B cell (primary cell): ENCODE measurements around the gene LASP1. TPM values are rescaled to one million over a fixed set of nuclear protein-coding genes. Genes with fewer than 3 reads are reported as not detected.

Experiments used
- ATAC-seq: fragments of 200-7000 bp; cut with Tn5 transposase; one replicate; pipeline ENCODE4 v1.10.0; 2021; ENCODE audit warnings: low read depth, mild to moderate bottlenecking, moderate number of reproducible peaks, moderate library complexity
- CTCF ChIA-PET: fragments of 350-600 bp; sonication (Branson Sonifier 250); formaldehyde crosslinking; loops from one replicate; lab custom pipeline; 2021; ENCODE audit warnings: antibody characterized with exemption, inconsistent platforms; lab: Charles Lee
- POLR2A ChIA-PET: fragments of 350-600 bp; sonication (Branson Sonifier 250); formaldehyde crosslinking; loops from one replicate; lab custom pipeline; 2021; ENCODE audit warnings: antibody characterized with exemption; lab: Charles Lee
- DNase-seq: peaks from one replicate; pipeline ENCODE4 v3.0.0; 2013
- H2AFZ ChIP-seq: 2 replicates; pipeline ENCODE4 v1.6.1; 2012; ENCODE audit warnings: mild to moderate bottlenecking, low read depth, low read length; ENCODE audit not compliant: insufficient read depth, poor library complexity, severe bottlenecking
- H3K27ac ChIP-seq, 2 donors: 1 replicate in 1 of 2; 2 replicates in 1 of 2; pipeline ENCODE4 v1.5.1; 2012 to 2013; ENCODE audit warnings: low read length in 2 of 2, mild to moderate bottlenecking in 2 of 2, moderate library complexity in 1 of 2
- H3K27me3 ChIP-seq, 4 experiments: fragments of 200-600 bp in 1 of 4; sonication (generic) in 1 of 4; replicated peaks in 1 of 4; 1 replicate in 2 of 4; 2 replicates in 2 of 4; pipeline versions ENCODE4 v1.6.1 to v1.7.0; 2013 to 2016; ENCODE audit warnings: low read length in 3 of 4, mild to moderate bottlenecking in 2 of 4, mixed read lengths in 1 of 4, moderate library complexity in 1 of 4; ENCODE audit not compliant: insufficient read depth in 4 of 4, control insufficient read depth in 3 of 4; ENCODE audit errors: control extremely low read depth in 1 of 4
- H3K36me3 ChIP-seq, 2 experiments: replicated peaks in 1 of 2; 1 replicate in 1 of 2; 2 replicates in 1 of 2; pipeline versions ENCODE4 v1.6.1 to v1.7.1; 2013; ENCODE audit warnings: low read length in 1 of 2; ENCODE audit not compliant: insufficient read depth in 2 of 2, control insufficient read depth in 1 of 2; ENCODE audit errors: control extremely low read depth in 1 of 2, extremely low read depth in 1 of 2
- H3K4me1 ChIP-seq, 2 donors: fragments of 200-600 bp in 1 of 2; sonication (generic) in 1 of 2; 1 replicate in 1 of 2; 2 replicates in 1 of 2; pipeline versions ENCODE4 v1.5.1 to v1.6.1; 2013 to 2017; ENCODE audit warnings: low read length in 2 of 2; ENCODE audit not compliant: control insufficient read depth in 2 of 2, insufficient read depth in 2 of 2
- H3K4me2 ChIP-seq: replicated peaks from 2 replicates; pipeline ENCODE3; 2012; ENCODE audit warnings: mild to moderate bottlenecking, low read depth, low read length; ENCODE audit not compliant: poor library complexity, severe bottlenecking
- H3K4me3 ChIP-seq, 5 experiments: fragments of 200-600 bp in 1 of 5; sonication (generic) in 1 of 5; 1 replicate in 3 of 5; 2 replicates in 2 of 5; pipeline versions ENCODE4 v1.5.1 to v1.7.0; 2011 to 2016; ENCODE audit warnings: low read length in 4 of 5, mild to moderate bottlenecking in 4 of 5, low read depth in 2 of 5, control low read depth in 1 of 5, moderate library complexity in 1 of 5; ENCODE audit not compliant: insufficient read depth in 1 of 5; ENCODE audit errors: control extremely low read depth in 1 of 5, extremely low read depth in 1 of 5
- H3K79me2 ChIP-seq: fragments of 200-600 bp; sonication (generic); one replicate; pipeline ENCODE4 v1.6.0; 2016; ENCODE audit warnings: low read length; ENCODE audit not compliant: control insufficient read depth, insufficient read depth
- H3K9ac ChIP-seq: fragments of 200-600 bp; sonication (generic); 2 replicates; pipeline ENCODE4 v1.6.1; 2017; ENCODE audit warnings: mild to moderate bottlenecking, low read length, moderate library complexity
- H3K9me3 ChIP-seq, 3 donors: one replicate each; pipeline versions ENCODE4 v1.6.1 to v1.7.1; 2013; ENCODE audit warnings: low read length in 2 of 3; ENCODE audit not compliant: control insufficient read depth in 2 of 3, insufficient read depth in 1 of 3; ENCODE audit errors: control extremely low read depth in 1 of 3
- H4K20me1 ChIP-seq: 2 replicates; pipeline ENCODE4 v1.6.0; 2012; ENCODE audit warnings: mild to moderate bottlenecking, low read length; ENCODE audit not compliant: insufficient read depth, control insufficient read depth, poor library complexity, severe bottlenecking
- H3K27ac Mint-ChIP-seq: one replicate; pipeline ENCODE4 v1.8.0; 2021; ENCODE audit warnings: mixed read lengths
- H3K27me3 Mint-ChIP-seq: one replicate; pipeline ENCODE4 v1.8.0; 2021; ENCODE audit warnings: mixed read lengths
- H3K4me1 Mint-ChIP-seq: one replicate; pipeline ENCODE4 v1.8.0; 2021; ENCODE audit warnings: mixed read lengths
- H3K4me3 Mint-ChIP-seq: one replicate; pipeline ENCODE4 v1.8.0; 2021; ENCODE audit warnings: mixed read lengths
- H3K9me3 Mint-ChIP-seq: one replicate; pipeline ENCODE4 v1.8.0; 2022; ENCODE audit warnings: mixed read lengths; ENCODE audit not compliant: insufficient read depth
- EZH2 ChIP-seq: IDR thresholded peaks from 2 replicates; pipeline ENCODE4 v1.6.1; 2012; ENCODE audit warnings: borderline replicate concordance, low read depth, mild to moderate bottlenecking, moderate library complexity, low read length; ENCODE audit not compliant: insufficient read depth, poor library complexity, severe bottlenecking
- WGBS: methylation state at CpG from one replicate; pipeline ENCODE4 v1.1.5; 2013; ENCODE audit warnings: missing lambda C conversion rate; ENCODE audit not compliant: insufficient coverage; 5-methylcytosine and 5-hydroxymethylcytosine counted together
- intact Hi-C: fragments of 100-400 bp; cut with micrococcal nuclease; formaldehyde crosslinking; loops from one replicate; pipeline ENCODE4 v1.10.0; 2022
- polyA plus RNA-seq: library from polyadenylated mRNA; depleted of rRNA; stranded (reverse); fragments of >200 nt; gene quantifications from 2 replicates; pipeline ENCODE4 v1.2.3, GENCODE V29; 2012
- total RNA-seq, 2 donors: library from RNA; stranded (reverse); fragments of 120-200 nt in 1 of 2; gene quantifications; 1 replicate in 1 of 2; 2 replicates in 1 of 2; pipeline versions ENCODE4 v1.2.3 to v1.2.4, GENCODE V29; 2013 to 2022
- TF ChIP-seq, protein P1 (sequence below): fragments of 200-600 bp; IDR thresholded peaks from one replicate; pipeline ENCODE4 v1.8.0; 2022; ENCODE audit warnings: antibody characterized with exemption, mild to moderate bottlenecking

The LASP1 gene
- total and polyA plus RNA-seq, 2 donors (not counting 1 experiment from before 2014, with no cell fraction given) = 51.6 to 125 TPM

DNA sequence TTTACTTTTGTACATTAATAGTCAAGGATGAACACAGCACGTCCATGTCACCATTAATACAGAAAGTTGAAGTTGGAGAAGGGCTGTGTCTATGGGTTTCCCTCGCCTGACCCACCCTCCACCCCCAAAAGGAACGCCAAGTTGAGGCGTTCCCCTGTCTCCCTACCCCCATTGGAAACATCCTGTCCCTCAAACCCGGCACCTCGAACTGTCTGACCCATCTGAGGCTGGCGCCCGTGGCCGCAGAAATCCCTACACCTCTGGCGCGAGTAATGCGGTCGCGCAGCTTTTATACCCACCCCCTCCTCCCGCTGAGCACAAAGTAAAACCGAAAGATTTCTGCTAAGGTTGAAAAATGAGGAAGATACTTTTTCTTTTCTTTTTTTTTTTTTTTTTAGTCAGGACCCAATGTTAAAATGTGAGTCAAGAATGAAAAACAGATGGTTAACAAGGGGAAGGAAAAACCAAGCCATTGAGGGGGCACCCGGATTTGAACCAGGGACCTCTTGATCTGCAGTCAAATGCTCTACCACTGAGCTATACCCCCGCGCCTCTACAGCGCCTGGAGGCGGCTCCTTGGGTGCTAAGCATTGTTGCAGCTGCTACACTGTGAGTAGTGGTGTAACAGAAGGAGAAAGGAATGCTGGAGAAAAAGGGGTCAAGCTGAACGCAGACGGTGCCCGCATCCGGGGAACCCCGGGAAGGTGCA lies 887 bp upstream of the LASP1 start:
- H3K79me2 ChIP-seq = peaks cover 40% of the 10 kb centered on the region
- H3K27me3 ChIP-seq = no peaks in the 10 kb centered on the region
- H3K9me3 ChIP-seq = no peaks in the 10 kb centered on the region
- intact Hi-C loops = loop anchor here (1.0 kb wide), 6 partner anchors 16 to 284 kb away; partner anchors contain the start of genes CWC25, PIP4K2B and RPL23
- H3K27ac ChIP-seq = peak overlapping the region; percentile 78 to 87
- Mint-ChIP-seq H3K4me1 (peaks cover 57% of the 10 kb centered on the region), H3K27ac (peak overlapping the region; percentile 99), H3K4me3 (peak overlapping the region; percentile 99), H3K9me3 (no peaks in the 10 kb centered on the region), H3K27me3 (no peaks in the 10 kb centered on the region)
- 0% methylated on average over 14 of the region's 26 CpGs for WGBS
- ATAC-seq (peak; percentile 50), DNase-seq (peak; percentile 93)
- peak overlapping the region; percentile 97 for H3K4me2 ChIP-seq
- H3K4me3 ChIP-seq = peak overlapping the region; percentile 43 to 100 (median 100)
- ChIA-PET POLR2A (interaction anchor here (0.5 to 4.8 kb wide), 21 partner anchors 13 to 1704 kb away, joined by 3 to 91 read pairs (median 5); partner anchors contain the start of genes CWC25, LASP1NB, PSMB3 and RPL19), CTCF (interaction anchor here (0.7 to 5.5 kb wide), 15 partner anchors 10 to 284 kb away, joined by 3 to 50 read pairs (median 4); partner anchors contain the start of genes CWC25, PSMB3 and RPL23)
- H4K20me1 ChIP-seq = peaks cover 37% of the 10 kb centered on the region
- H3K36me3 ChIP-seq = peaks cover 0 to 5% of the 10 kb centered on the region in 2 experiments
- peaks cover 40 to 55% of the 10 kb centered on the region in 2 donors for H3K4me1 ChIP-seq
- TF ChIP-seq EZH2 = no peak
- TF ChIP-seq, protein P1, sequence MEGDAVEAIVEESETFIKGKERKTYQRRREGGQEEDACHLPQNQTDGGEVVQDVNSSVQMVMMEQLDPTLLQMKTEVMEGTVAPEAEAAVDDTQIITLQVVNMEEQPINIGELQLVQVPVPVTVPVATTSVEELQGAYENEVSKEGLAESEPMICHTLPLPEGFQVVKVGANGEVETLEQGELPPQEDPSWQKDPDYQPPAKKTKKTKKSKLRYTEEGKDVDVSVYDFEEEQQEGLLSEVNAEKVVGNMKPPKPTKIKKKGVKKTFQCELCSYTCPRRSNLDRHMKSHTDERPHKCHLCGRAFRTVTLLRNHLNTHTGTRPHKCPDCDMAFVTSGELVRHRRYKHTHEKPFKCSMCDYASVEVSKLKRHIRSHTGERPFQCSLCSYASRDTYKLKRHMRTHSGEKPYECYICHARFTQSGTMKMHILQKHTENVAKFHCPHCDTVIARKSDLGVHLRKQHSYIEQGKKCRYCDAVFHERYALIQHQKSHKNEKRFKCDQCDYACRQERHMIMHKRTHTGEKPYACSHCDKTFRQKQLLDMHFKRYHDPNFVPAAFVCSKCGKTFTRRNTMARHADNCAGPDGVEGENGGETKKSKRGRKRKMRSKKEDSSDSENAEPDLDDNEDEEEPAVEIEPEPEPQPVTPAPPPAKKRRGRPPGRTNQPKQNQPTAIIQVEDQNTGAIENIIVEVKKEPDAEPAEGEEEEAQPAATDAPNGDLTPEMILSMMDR = no peak
- peak overlapping the region; percentile 99 for H3K9ac ChIP-seq
- peak overlapping the region; percentile 76 for H2AFZ ChIP-seq
